BJ (cell line): ENCODE measurements around the gene FSD1. TPM values are rescaled to one million over a fixed set of nuclear protein-coding genes. Genes with fewer than 3 reads are reported as not detected.

Source experiments
- CTCF ChIA-PET: fragments of 350-600 bp; formaldehyde crosslinking; extraction: SDS; loops from one replicate; lab custom pipeline; 2021; ENCODE audit warnings: antibody characterized with exemption, inconsistent platforms; lab: Yijun Ruan, JAX
- POLR2A ChIA-PET: fragments of 300-600 bp; sonication (Branson Sonifier 250); formaldehyde crosslinking; extraction: SDS; loops from one replicate; lab custom pipeline; 2021; ENCODE audit warnings: antibody characterized with exemption; lab: Charles Lee
- DNase-seq: peaks from one replicate; pipeline ENCODE4 v3.0.0-alpha.2; 2011; ENCODE audit warnings: low read depth
- H3K27me3 ChIP-seq: 2 replicates; pipeline ENCODE4 v1.6.0; 2011; ENCODE audit warnings: low read length; ENCODE audit not compliant: control insufficient read depth, insufficient read depth
- H3K36me3 ChIP-seq: 2 replicates; pipeline ENCODE4 v1.5.1; 2011; ENCODE audit warnings: low read length; ENCODE audit not compliant: control insufficient read depth, insufficient read depth
- H3K4me3 ChIP-seq: 2 replicates; pipeline ENCODE4 v1.5.1; 2011; ENCODE audit warnings: low read depth, mild to moderate bottlenecking, control low read depth, low read length
- polyA plus RNA-seq: library from polyadenylated mRNA; depleted of rRNA; stranded (reverse); fragments of >200 nt; gene quantifications from 2 replicates; pipeline ENCODE4 v1.2.3, GENCODE V29; 2011
- TF ChIP-seq, protein P1 (sequence below): IDR thresholded peaks from 2 replicates; pipeline ENCODE4 v1.5.1; 2011; ENCODE audit warnings: low read depth, mild to moderate bottlenecking, control low read depth, inconsistent platforms, low read length, moderate library complexity; ENCODE audit not compliant: insufficient read depth

Gene FSD1
- polyA plus RNA-seq, 1 experiment = 11.9 TPM

GRCh38 chr19:4264812-4265211, 39.6 kb upstream of the FSD1 start:
- no peak for DNase-seq
- Histone ChIP-seq H3K27me3 (no peaks in the 10 kb centered on the region), H3K36me3 (peaks cover 20% of the 10 kb centered on the region), H3K4me3 (no peak overlapping the region)
- POLR2A ChIA-PET = no interaction called here
- CTCF ChIA-PET = no interaction called here
- TF ChIP-seq, protein P1, sequence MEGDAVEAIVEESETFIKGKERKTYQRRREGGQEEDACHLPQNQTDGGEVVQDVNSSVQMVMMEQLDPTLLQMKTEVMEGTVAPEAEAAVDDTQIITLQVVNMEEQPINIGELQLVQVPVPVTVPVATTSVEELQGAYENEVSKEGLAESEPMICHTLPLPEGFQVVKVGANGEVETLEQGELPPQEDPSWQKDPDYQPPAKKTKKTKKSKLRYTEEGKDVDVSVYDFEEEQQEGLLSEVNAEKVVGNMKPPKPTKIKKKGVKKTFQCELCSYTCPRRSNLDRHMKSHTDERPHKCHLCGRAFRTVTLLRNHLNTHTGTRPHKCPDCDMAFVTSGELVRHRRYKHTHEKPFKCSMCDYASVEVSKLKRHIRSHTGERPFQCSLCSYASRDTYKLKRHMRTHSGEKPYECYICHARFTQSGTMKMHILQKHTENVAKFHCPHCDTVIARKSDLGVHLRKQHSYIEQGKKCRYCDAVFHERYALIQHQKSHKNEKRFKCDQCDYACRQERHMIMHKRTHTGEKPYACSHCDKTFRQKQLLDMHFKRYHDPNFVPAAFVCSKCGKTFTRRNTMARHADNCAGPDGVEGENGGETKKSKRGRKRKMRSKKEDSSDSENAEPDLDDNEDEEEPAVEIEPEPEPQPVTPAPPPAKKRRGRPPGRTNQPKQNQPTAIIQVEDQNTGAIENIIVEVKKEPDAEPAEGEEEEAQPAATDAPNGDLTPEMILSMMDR = no peak

DNA sequence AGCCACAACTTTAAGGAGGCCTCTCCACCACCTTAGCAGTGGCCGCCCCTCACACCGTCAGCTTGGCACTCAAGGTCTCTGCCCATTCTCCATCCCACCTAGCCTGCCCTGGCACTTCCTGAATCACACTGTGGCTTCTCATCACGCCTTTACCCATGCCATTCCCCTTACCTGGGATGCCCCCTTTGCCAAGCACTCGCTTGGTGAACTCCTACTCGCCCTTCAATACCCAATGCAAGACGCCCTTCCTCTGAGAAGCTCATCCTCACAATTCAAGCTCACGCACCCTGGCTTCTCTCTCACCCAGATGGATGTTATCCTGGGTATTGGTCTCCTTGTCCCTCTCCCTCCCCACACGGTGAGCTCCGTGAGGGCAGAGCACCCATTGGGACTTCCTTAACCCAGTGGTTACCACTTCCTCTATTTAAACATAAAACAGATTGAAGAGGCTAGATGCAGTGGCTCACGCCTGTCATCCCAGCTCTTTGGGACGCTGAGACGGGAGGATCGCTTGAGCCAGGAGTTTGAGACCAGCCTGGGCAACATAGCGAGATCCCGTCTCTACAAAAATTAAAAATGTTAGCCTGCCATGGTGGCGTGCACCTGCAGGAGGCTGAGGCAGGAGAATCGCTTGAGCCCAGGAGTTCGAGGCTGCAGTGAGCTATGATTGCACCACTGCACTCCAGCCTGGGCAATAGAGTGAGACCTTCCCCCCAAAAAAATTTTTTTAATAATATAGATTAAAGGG, 38.0 kb upstream of the FSD1 start:
- ChIA-PET CTCF (interaction anchor here (0.8 to 4.2 kb wide), 14 partner anchors 8 to 282 kb away, joined by 3 to 43 read pairs (median 5); partner anchors contain the start of genes MPND, SH3GL1 and YJU2), POLR2A (no interaction called here)

GRCh38 chr19:4267101-4267900, 37.1 kb upstream of the FSD1 start:
- POLR2A ChIA-PET = no interaction called here
- Histone ChIP-seq H3K27me3 (no peaks in the 10 kb centered on the region), H3K36me3 (peaks cover 14% of the 10 kb centered on the region), H3K4me3 (no peak overlapping the region)
- TF ChIP-seq, protein P1 = peak; percentile 88
- DNase-seq = no peak
- CTCF ChIA-PET = interaction anchor here (0.8 to 4.2 kb wide), 19 partner anchors 8 to 281 kb away, joined by 3 to 43 read pairs (median 5); partner anchors contain the start of genes MPND, SH3GL1, STAP2 and YJU2

More for the DNA sequence above, 38.0 kb upstream of the FSD1 start:
- TF ChIP-seq, protein P1 = no peak
- DNase-seq = no peak
- Histone ChIP-seq H3K27me3 (no peaks in the 10 kb centered on the region), H3K4me3 (no peak overlapping the region), H3K36me3 (peaks cover 17% of the 10 kb centered on the region)

- ChIA-PET CTCF (interaction anchor here (0.8 to 4.2 kb wide), 12 partner anchors 10 to 257 kb away, joined by 3 to 43 read pairs (median 6); partner anchors contain the start of gene STAP2), POLR2A (no interaction called here)
- TF ChIP-seq, protein P1 = no peak
- Histone ChIP-seq H3K36me3 (peaks cover 13% of the 10 kb centered on the region), H3K4me3 (no peak overlapping the region), H3K27me3 (no peaks in the 10 kb centered on the region)
- DNase-seq = no peak
These were observed 36.2 kb upstream of the FSD1 start for GRCh38 chr19:4267901-4268815.
